Stimulated activated CD8-positive, alpha-beta memory T cell treated with anti-CD3 and anti-CD28 coated beads, Interleukin-7, amount 100 ng/mL, for 24 hours (primary cell): ENCODE results near the gene SLC46A1.
"Not testable (repeated sequence)": the region's sequence is repeated elsewhere in the genome, so short reads cannot be mapped to it uniquely, and the experiment has no call there.

Experiments
- DNase-seq: peaks from one replicate; pipeline ENCODE4 v3.0.0-alpha.2; 2020; ENCODE audit warnings: low read depth

The SLC46A1 gene

GRCh38 chr17:28405632-28406472, at the start of gene SLC46A1:
SLC46A1 (minus strand) TSS chr17:28406212; CDS start chr17:28406114, 98 bp downstream.
- DNase-seq: peak; percentile 53

GRCh38 chr17:28449859-28450258, 43.8 kb upstream of the SLC46A1 start:
- DNase-seq: no peak

- no peak for DNase-seq
Measured at GRCh38 chr17:28447396-28447760, 41.4 kb upstream of the SLC46A1 start.

GRCh38 chr17:28446716-28447395, 40.8 kb upstream of the SLC46A1 start:
- DNase-seq: no peak

GRCh38 chr17:28443901-28444638, 38.1 kb upstream of the SLC46A1 start:
- DNase-seq: no peak

- DNase-seq: not testable (repeated sequence)
Measured at GRCh38 chr17:28434326-28434725, 28.3 kb upstream of the SLC46A1 start.

- DNase-seq: no peak
Measured at GRCh38 chr17:28433721-28434120, 27.7 kb upstream of the SLC46A1 start.

- not testable (repeated sequence) for DNase-seq
Measured at GRCh38 chr17:28427982-28428381, 22.0 kb upstream of the SLC46A1 start.

GRCh38 chr17:28427371-28427770, 21.4 kb upstream of the SLC46A1 start:
- DNase-seq: no peak

GRCh38 chr17:28426081-28426519, 20.1 kb upstream of the SLC46A1 start:
- DNase-seq: no peak

GRCh38 chr17:28425206-28425605, 19.2 kb upstream of the SLC46A1 start:
- no peak for DNase-seq

GRCh38 chr17:28421787-28422305, 15.8 kb upstream of the SLC46A1 start:
- no peak for DNase-seq

GRCh38 chr17:28416703-28417311, 10.8 kb upstream of the SLC46A1 start:
- no peak for DNase-seq

GRCh38 chr17:28415886-28416285, 9.9 kb upstream of the SLC46A1 start:
- no peak for DNase-seq

GRCh38 chr17:28413804-28414203, 7.8 kb upstream of the SLC46A1 start:
- DNase-seq: no peak

GRCh38 chr17:28412099-28412498, 6.1 kb upstream of the SLC46A1 start:
- no peak for DNase-seq

GRCh38 chr17:28407974-28408306, 1.9 kb upstream of the SLC46A1 start:
- DNase-seq: no peak

- no peak for DNase-seq
Measured at GRCh38 chr17:28407130-28407973, 1.3 kb upstream of the SLC46A1 start.

- DNase-seq: no peak
Measured at GRCh38 chr17:28406473-28406814, 432 bp upstream of the SLC46A1 start.

- DNase-seq: no peak
Measured at GRCh38 chr17:28404812-28405570, 1.0 kb downstream of the SLC46A1 start.

GRCh38 chr17:28404461-28404811, 1.6 kb downstream of the SLC46A1 start:
- DNase-seq: no peak
